WTC11 (cell line): ENCODE data around the gene ASIC3. TPM values are rescaled to one million over a fixed set of nuclear protein-coding genes. Genes with fewer than 3 reads are reported as not detected.

ENCODE experiments used
- ATAC-seq: fragments of 200-7000 bp; cut with Tn5 transposase; 2 replicates; pipeline ENCODE4 v1.10.0; 2021; ENCODE audit warnings: mild to moderate bottlenecking, moderate library complexity
- CTCF ChIA-PET: fragments of 300-600 bp; sonication (Branson Sonifier 250); formaldehyde crosslinking; loops from one replicate; lab custom pipeline; 2021; ENCODE audit warnings: antibody characterized with exemption; lab: Charles Lee
- POLR2A ChIA-PET: fragments of 350-600 bp; sonication (Branson Sonifier 250); formaldehyde crosslinking; loops from one replicate; lab custom pipeline; 2021; ENCODE audit warnings: antibody characterized with exemption; lab: Charles Lee
- DNase-seq: peaks from one replicate; pipeline ENCODE4 v3.0.0; 2021; ENCODE audit warnings: low spot score
- H3K27ac Mint-ChIP-seq: 2 replicates; pipeline ENCODE4 v1.8.0; 2021; ENCODE audit warnings: mixed read lengths
- H3K27me3 Mint-ChIP-seq: 2 replicates; pipeline ENCODE4 v1.8.0; 2021; ENCODE audit warnings: low read depth, mild to moderate bottlenecking, moderate library complexity, mixed read lengths
- H3K36me3 Mint-ChIP-seq: 2 replicates; pipeline ENCODE4 v1.8.0; 2021; ENCODE audit warnings: mixed read lengths
- H3K4me1 Mint-ChIP-seq: 2 replicates; pipeline ENCODE4 v1.8.0; 2022; ENCODE audit warnings: mixed read lengths
- H3K4me3 Mint-ChIP-seq: 2 replicates; pipeline ENCODE4 v1.8.0; 2021; ENCODE audit warnings: mild to moderate bottlenecking, moderate library complexity, mixed read lengths
- H3K9me3 Mint-ChIP-seq: 2 replicates; pipeline ENCODE4 v1.8.0; 2021; ENCODE audit warnings: mixed read lengths
- CBFB ChIP-seq: sonication (generic); formaldehyde crosslinking; IDR thresholded peaks from 2 replicates; pipeline ENCODE4 v1.8.1; 2022; ENCODE audit warnings: mild to moderate bottlenecking, low read depth, missing genetic modification reagents
- CREB1 ChIP-seq: sonication (generic); formaldehyde crosslinking; IDR thresholded peaks from 2 replicates; pipeline ENCODE4 v1.8.0; 2023; ENCODE audit warnings: mild to moderate bottlenecking, missing genetic modification reagents
- CREM ChIP-seq: sonication (generic); formaldehyde crosslinking; IDR thresholded peaks from 2 replicates; pipeline ENCODE4 v1.8.1; 2022; ENCODE audit warnings: mild to moderate bottlenecking, missing genetic modification reagents, moderate library complexity
- ETV6 ChIP-seq: sonication (generic); formaldehyde crosslinking; IDR thresholded peaks from 2 replicates; pipeline ENCODE4 v1.8.1; 2022; ENCODE audit warnings: mild to moderate bottlenecking, missing genetic modification reagents
- FOXJ3 ChIP-seq: sonication (generic); formaldehyde crosslinking; IDR thresholded peaks from 2 replicates; pipeline ENCODE4 v1.9.0; 2021; ENCODE audit warnings: missing genetic modification reagents, mild to moderate bottlenecking, borderline replicate concordance
- FOXP1 ChIP-seq: sonication (generic); formaldehyde crosslinking; IDR thresholded peaks from 2 replicates; pipeline ENCODE4 v1.8.0; 2022; ENCODE audit warnings: missing genetic modification reagents, mild to moderate bottlenecking, moderate library complexity, borderline replicate concordance
- FOXP4 ChIP-seq: sonication (generic); formaldehyde crosslinking; IDR thresholded peaks from 2 replicates; pipeline ENCODE4 v1.8.0; 2022; ENCODE audit warnings: mild to moderate bottlenecking, missing genetic modification reagents
- GABPB1 ChIP-seq: sonication (generic); formaldehyde crosslinking; IDR thresholded peaks from 2 replicates; pipeline ENCODE4 v1.8.1; 2023; ENCODE audit warnings: mild to moderate bottlenecking, missing genetic modification reagents
- IRF2 ChIP-seq: sonication (generic); formaldehyde crosslinking; IDR thresholded peaks from 2 replicates; pipeline ENCODE4 v1.8.0; 2022; ENCODE audit warnings: low read depth, missing genetic modification reagents, borderline replicate concordance
- JUN ChIP-seq: sonication (generic); formaldehyde crosslinking; IDR thresholded peaks from 2 replicates; pipeline ENCODE4 v1.8.0; 2023; ENCODE audit warnings: mild to moderate bottlenecking, missing genetic modification reagents
- KAT7 ChIP-seq: sonication (generic); formaldehyde crosslinking; IDR thresholded peaks from 2 replicates; pipeline ENCODE4 v1.8.1; 2023; ENCODE audit warnings: missing genetic modification reagents, mild to moderate bottlenecking, borderline replicate concordance
- MYBL2 ChIP-seq: sonication (generic); formaldehyde crosslinking; IDR thresholded peaks from 2 replicates; pipeline ENCODE4 v1.8.1; 2023; ENCODE audit warnings: mild to moderate bottlenecking, moderate library complexity, missing genetic modification reagents
- NR1H2 ChIP-seq: sonication (generic); formaldehyde crosslinking; IDR thresholded peaks from 2 replicates; pipeline ENCODE4 v1.9.0; 2021; ENCODE audit warnings: mild to moderate bottlenecking, moderate library complexity, missing genetic modification reagents
- SP1 ChIP-seq: sonication (generic); formaldehyde crosslinking; conservative IDR thresholded peaks from 2 replicates; pipeline ENCODE4 v1.8.1; 2022; ENCODE audit warnings: missing genetic modification reagents
- STAT6 ChIP-seq: sonication (generic); formaldehyde crosslinking; conservative IDR thresholded peaks from 2 replicates; pipeline ENCODE4 v1.8.1; 2023; ENCODE audit warnings: mild to moderate bottlenecking, low read depth, missing genetic modification reagents, moderate library complexity
- TEAD1 ChIP-seq: sonication (generic); formaldehyde crosslinking; IDR thresholded peaks from 2 replicates; pipeline ENCODE4 v1.8.0; 2022; ENCODE audit warnings: mild to moderate bottlenecking, missing genetic modification reagents
- TEAD4 ChIP-seq: sonication (generic); formaldehyde crosslinking; IDR thresholded peaks from 2 replicates; pipeline ENCODE4 v1.8.0; 2022; ENCODE audit warnings: mild to moderate bottlenecking, missing genetic modification reagents
- TP53 ChIP-seq: sonication (generic); formaldehyde crosslinking; IDR thresholded peaks from 2 replicates; pipeline ENCODE4 v1.8.1; 2023; ENCODE audit warnings: mild to moderate bottlenecking, missing genetic modification reagents
- ZNF219 ChIP-seq: sonication (generic); formaldehyde crosslinking; IDR thresholded peaks from 2 replicates; pipeline ENCODE4 v1.8.0; 2023; ENCODE audit warnings: missing genetic modification reagents, mild to moderate bottlenecking, borderline replicate concordance
- ZNF263 ChIP-seq: sonication (generic); formaldehyde crosslinking; IDR thresholded peaks from 2 replicates; pipeline ENCODE4 v1.8.1; 2022; ENCODE audit warnings: low read depth, mild to moderate bottlenecking, moderate library complexity, missing genetic modification reagents
- total RNA-seq: library from RNA; stranded (reverse); gene quantifications from 3 replicates; pipeline ENCODE4 v1.2.3, GENCODE V29; 2021
- TF ChIP-seq, protein P1 (sequence below): sonication (generic); formaldehyde crosslinking; IDR thresholded peaks from 2 replicates; pipeline ENCODE4 v1.8.1; 2023; ENCODE audit warnings: mild to moderate bottlenecking, moderate library complexity, missing genetic modification reagents
- TF ChIP-seq, protein P2 (sequence below): fragments of 250-450 bp; sonication (Bioruptor Pico); IDR thresholded peaks from 2 replicates; pipeline ENCODE4 v1.9.0; 2021; ENCODE audit warnings: mild to moderate bottlenecking
- TF ChIP-seq, protein P3 (sequence below): sonication (generic); formaldehyde crosslinking; IDR thresholded peaks from 2 replicates; pipeline ENCODE4 v1.8.0; 2022; ENCODE audit warnings: mild to moderate bottlenecking, missing genetic modification reagents

ASIC3 gene
- total RNA-seq, 1 experiment from 2014 or later = 5.5 TPM

- TF ChIP-seq, protein P1, sequence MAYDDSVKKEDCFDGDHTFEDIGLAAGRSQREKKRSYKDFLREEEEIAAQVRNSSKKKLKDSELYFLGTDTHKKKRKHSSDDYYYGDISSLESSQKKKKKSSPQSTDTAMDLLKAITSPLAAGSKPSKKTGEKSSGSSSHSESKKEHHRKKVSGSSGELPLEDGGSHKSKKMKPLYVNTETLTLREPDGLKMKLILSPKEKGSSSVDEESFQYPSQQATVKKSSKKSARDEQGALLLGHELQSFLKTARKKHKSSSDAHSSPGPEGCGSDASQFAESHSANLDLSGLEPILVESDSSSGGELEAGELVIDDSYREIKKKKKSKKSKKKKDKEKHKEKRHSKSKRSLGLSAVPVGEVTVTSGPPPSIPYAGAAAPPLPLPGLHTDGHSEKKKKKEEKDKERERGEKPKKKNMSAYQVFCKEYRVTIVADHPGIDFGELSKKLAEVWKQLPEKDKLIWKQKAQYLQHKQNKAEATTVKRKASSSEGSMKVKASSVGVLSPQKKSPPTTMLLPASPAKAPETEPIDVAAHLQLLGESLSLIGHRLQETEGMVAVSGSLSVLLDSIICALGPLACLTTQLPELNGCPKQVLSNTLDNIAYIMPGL (CRISPR knock-in tag) = no peak
- TF ChIP-seq ETV6 (CRISPR knock-in tag) = peak; percentile 59; the same call in 1 of the 2 replicates
- TF ChIP-seq NR1H2 = no peak
- no peak for TF ChIP-seq IRF2 (CRISPR knock-in tag)
- no peak for TF ChIP-seq TEAD4
- TF ChIP-seq KAT7 (CRISPR knock-in tag) = 0 out of 2 replicates have a peak, but pooled peaks have one; percentile 23
- TF ChIP-seq STAT6 (CRISPR knock-in tag) = no peak
- TF ChIP-seq FOXP4 = 0 out of 2 replicates have a peak, but pooled peaks have one; percentile 22
Measured at GRCh38 chr7:151086802-151087244, 38.5 kb downstream of the ASIC3 start (continued).

GRCh38 chr7:151087245-151088018 is 39.1 kb downstream of the ASIC3 start:
- Mint-ChIP-seq H3K4me1 (peaks cover 47% of the 10 kb centered on the region), H3K27ac (no peak overlapping the region), H3K36me3 (peaks cover 6% of the 10 kb centered on the region), H3K4me3 (peak overlapping the region; percentile 67), H3K27me3 (peaks cover 18% of the 10 kb centered on the region), H3K9me3 (no peaks in the 10 kb centered on the region)
- CTCF ChIA-PET = interaction anchor here (1.0 to 10.4 kb wide), 8 partner anchors 9 to 159 kb away, joined by 3 to 118 read pairs (median 4); partner anchors contain the start of gene GBX1
- no peak for DNase-seq
- POLR2A ChIA-PET = interaction anchor here (2.0 kb wide), 1 partner anchor 25 kb away, joined by 9 read pairs; no protein-coding TSS in a partner anchor
- no peak for ATAC-seq
- TF ChIP-seq FOXP1 (CRISPR knock-in tag) (peak; percentile 72; the same call in 1 of the 2 replicates), CREM (no peak), MYBL2 (CRISPR knock-in tag) (0 out of 2 replicates have a peak, but pooled peaks have one; percentile 22), SP1 (peak; percentile 27; the same call in 1 of the 2 replicates), FOXP4 (no peak), TEAD1 (no peak), FOXJ3 (CRISPR knock-in tag) (no peak), TP53 (CRISPR knock-in tag) (no peak), TEAD4 (no peak), CREB1 (CRISPR knock-in tag) (no peak), IRF2 (CRISPR knock-in tag) (no peak), CBFB (CRISPR knock-in tag) (no peak), JUN (CRISPR knock-in tag) (no peak), ZNF263 (CRISPR knock-in tag) (no peak), GABPB1 (CRISPR knock-in tag) (no peak), ZNF219 (CRISPR knock-in tag) (no peak)
- TF ChIP-seq, protein P2, sequence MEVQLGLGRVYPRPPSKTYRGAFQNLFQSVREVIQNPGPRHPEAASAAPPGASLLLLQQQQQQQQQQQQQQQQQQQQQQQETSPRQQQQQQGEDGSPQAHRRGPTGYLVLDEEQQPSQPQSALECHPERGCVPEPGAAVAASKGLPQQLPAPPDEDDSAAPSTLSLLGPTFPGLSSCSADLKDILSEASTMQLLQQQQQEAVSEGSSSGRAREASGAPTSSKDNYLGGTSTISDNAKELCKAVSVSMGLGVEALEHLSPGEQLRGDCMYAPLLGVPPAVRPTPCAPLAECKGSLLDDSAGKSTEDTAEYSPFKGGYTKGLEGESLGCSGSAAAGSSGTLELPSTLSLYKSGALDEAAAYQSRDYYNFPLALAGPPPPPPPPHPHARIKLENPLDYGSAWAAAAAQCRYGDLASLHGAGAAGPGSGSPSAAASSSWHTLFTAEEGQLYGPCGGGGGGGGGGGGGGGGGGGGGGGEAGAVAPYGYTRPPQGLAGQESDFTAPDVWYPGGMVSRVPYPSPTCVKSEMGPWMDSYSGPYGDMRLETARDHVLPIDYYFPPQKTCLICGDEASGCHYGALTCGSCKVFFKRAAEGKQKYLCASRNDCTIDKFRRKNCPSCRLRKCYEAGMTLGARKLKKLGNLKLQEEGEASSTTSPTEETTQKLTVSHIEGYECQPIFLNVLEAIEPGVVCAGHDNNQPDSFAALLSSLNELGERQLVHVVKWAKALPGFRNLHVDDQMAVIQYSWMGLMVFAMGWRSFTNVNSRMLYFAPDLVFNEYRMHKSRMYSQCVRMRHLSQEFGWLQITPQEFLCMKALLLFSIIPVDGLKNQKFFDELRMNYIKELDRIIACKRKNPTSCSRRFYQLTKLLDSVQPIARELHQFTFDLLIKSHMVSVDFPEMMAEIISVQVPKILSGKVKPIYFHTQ (CRISPR knock-in tag) = no peak
- TF ChIP-seq, protein P3, sequence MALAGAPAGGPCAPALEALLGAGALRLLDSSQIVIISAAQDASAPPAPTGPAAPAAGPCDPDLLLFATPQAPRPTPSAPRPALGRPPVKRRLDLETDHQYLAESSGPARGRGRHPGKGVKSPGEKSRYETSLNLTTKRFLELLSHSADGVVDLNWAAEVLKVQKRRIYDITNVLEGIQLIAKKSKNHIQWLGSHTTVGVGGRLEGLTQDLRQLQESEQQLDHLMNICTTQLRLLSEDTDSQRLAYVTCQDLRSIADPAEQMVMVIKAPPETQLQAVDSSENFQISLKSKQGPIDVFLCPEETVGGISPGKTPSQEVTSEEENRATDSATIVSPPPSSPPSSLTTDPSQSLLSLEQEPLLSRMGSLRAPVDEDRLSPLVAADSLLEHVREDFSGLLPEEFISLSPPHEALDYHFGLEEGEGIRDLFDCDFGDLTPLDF (CRISPR knock-in tag) = no peak
